Caco-2 (cell line): Measurements from ENCODE around the gene FASTK. TPM values are rescaled to one million over a fixed set of nuclear protein-coding genes. Genes with fewer than 3 reads are reported as not detected.

ENCODE experiments used
- BruUV-seq: library from RNA; stranded (reverse); fragments of 400-500 nt; replicated peaks from 2 replicates; lab custom pipeline; 2021; lab: Mats Ljungman, UMichigan
- CTCF ChIA-PET: fragments of 300-600 bp; sonication (Branson Sonifier 250); formaldehyde crosslinking; loops from one replicate; lab custom pipeline; 2022; ENCODE audit warnings: antibody characterized with exemption; lab: Charles Lee
- POLR2A ChIA-PET: fragments of 300-600 bp; sonication (Branson Sonifier 250); formaldehyde crosslinking; loops from one replicate; lab custom pipeline; 2022; ENCODE audit warnings: antibody characterized with exemption; lab: Charles Lee
- DNase-seq, 2 experiments: peaks; one replicate each; pipeline versions ENCODE4 v3.0.0 to v3.0.0-alpha.2; 2020 to 2022
- H3K27me3 ChIP-seq: replicated peaks from 2 replicates; pipeline ENCODE4 v1.6.0; 2011; ENCODE audit warnings: low read length; ENCODE audit not compliant: control insufficient read depth, insufficient read depth
- H3K36me3 ChIP-seq: 2 replicates; pipeline ENCODE4 v1.5.1; 2011; ENCODE audit warnings: low read length; ENCODE audit not compliant: control insufficient read depth, insufficient read depth
- H3K4me1 ChIP-seq: fragments of 250-450 bp; sonication (Bioruptor Pico); 2 replicates; pipeline ENCODE4 v1.5.1; 2020; ENCODE audit warnings: mild to moderate bottlenecking
- H3K4me3 ChIP-seq: 2 replicates; pipeline ENCODE4 v1.5.1; 2011; ENCODE audit warnings: low read depth, mild to moderate bottlenecking, control low read depth, low read length
- H3K9me3 ChIP-seq: fragments of 250-450 bp; sonication (Bioruptor Pico); 2 replicates; pipeline ENCODE4 v1.5.1; 2020; ENCODE audit warnings: mild to moderate bottlenecking, moderate library complexity
- H3K27ac Mint-ChIP-seq: one replicate; pipeline ENCODE4 v1.8.0; 2022; ENCODE audit warnings: mixed read lengths; ENCODE audit not compliant: unreplicated experiment
- H3K27me3 Mint-ChIP-seq: one replicate; pipeline ENCODE4 v1.8.0; 2022; ENCODE audit warnings: mixed read lengths; ENCODE audit not compliant: insufficient read depth, unreplicated experiment
- H3K36me3 Mint-ChIP-seq: one replicate; pipeline ENCODE4 v1.8.0; 2022; ENCODE audit warnings: mild to moderate bottlenecking, mixed read lengths; ENCODE audit not compliant: insufficient read depth, unreplicated experiment
- H3K4me1 Mint-ChIP-seq: one replicate; pipeline ENCODE4 v1.8.0; 2022; ENCODE audit warnings: low read depth, mixed read lengths; ENCODE audit not compliant: unreplicated experiment
- H3K4me3 Mint-ChIP-seq: one replicate; pipeline ENCODE4 v1.8.0; 2022; ENCODE audit warnings: mild to moderate bottlenecking, moderate library complexity, mixed read lengths; ENCODE audit not compliant: unreplicated experiment
- H3K9me3 Mint-ChIP-seq: one replicate; pipeline ENCODE4 v1.8.0; 2022; ENCODE audit warnings: mixed read lengths; ENCODE audit not compliant: unreplicated experiment
- intact Hi-C: fragments of 100-400 bp; cut with micrococcal nuclease; formaldehyde crosslinking; loops from one replicate; pipeline ENCODE4 v1.10.0; 2022; ENCODE audit not compliant: unreplicated experiment
- total RNA-seq: library from RNA; stranded (reverse); gene quantifications from 2 replicates; pipeline ENCODE4 v1.2.3, GENCODE V29; 2022
- TF ChIP-seq, protein P1 (sequence below), 2 experiments: fragments of 200-600 bp in 1 of 2; IDR thresholded peaks; 1 replicate in 1 of 2; 2 replicates in 1 of 2; pipeline versions ENCODE4 v1.5.1 to v1.8.0; 2011 to 2022; ENCODE audit warnings: antibody characterized with exemption in 1 of 2, control low read depth in 1 of 2, inconsistent platforms in 1 of 2, low read depth in 1 of 2, low read length in 1 of 2, mild to moderate bottlenecking in 1 of 2, moderate library complexity in 1 of 2; ENCODE audit not compliant: insufficient read depth in 1 of 2, severe bottlenecking in 1 of 2, unreplicated experiment in 1 of 2

The FASTK gene
- total RNA-seq, 1 experiment from 2014 or later: 114 TPM

- CTCF ChIA-PET: no interaction called here
- H3K4me3 Mint-ChIP-seq: no peak overlapping the region
- intact Hi-C loops: no loop called here
- no peak overlapping the region for H3K27ac Mint-ChIP-seq
- no peaks in the 10 kb centered on the region for H3K9me3 Mint-ChIP-seq
- Histone ChIP-seq H3K36me3 (peaks cover 3% of the 10 kb centered on the region), H3K27me3 (no peaks in the 10 kb centered on the region), H3K4me3 (no peak overlapping the region), H3K9me3 (no peaks in the 10 kb centered on the region), H3K4me1 (peaks cover 18% of the 10 kb centered on the region)
- TSS peak; percentile 3 for BruUV-seq
- POLR2A ChIA-PET: interaction anchor here (1.2 kb wide), 1 partner anchor 8 kb away, joined by 3 read pairs; no protein-coding TSS in a partner anchor
- H3K36me3 Mint-ChIP-seq: peaks cover 92% of the 10 kb centered on the region
- TF ChIP-seq, protein P1, sequence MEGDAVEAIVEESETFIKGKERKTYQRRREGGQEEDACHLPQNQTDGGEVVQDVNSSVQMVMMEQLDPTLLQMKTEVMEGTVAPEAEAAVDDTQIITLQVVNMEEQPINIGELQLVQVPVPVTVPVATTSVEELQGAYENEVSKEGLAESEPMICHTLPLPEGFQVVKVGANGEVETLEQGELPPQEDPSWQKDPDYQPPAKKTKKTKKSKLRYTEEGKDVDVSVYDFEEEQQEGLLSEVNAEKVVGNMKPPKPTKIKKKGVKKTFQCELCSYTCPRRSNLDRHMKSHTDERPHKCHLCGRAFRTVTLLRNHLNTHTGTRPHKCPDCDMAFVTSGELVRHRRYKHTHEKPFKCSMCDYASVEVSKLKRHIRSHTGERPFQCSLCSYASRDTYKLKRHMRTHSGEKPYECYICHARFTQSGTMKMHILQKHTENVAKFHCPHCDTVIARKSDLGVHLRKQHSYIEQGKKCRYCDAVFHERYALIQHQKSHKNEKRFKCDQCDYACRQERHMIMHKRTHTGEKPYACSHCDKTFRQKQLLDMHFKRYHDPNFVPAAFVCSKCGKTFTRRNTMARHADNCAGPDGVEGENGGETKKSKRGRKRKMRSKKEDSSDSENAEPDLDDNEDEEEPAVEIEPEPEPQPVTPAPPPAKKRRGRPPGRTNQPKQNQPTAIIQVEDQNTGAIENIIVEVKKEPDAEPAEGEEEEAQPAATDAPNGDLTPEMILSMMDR (IDR thresholded peaks at IDR 0.05; ENCODE audit: insufficient read depth in 1 of 2, low read depth in 1 of 2, low read length in 1 of 2, severe bottlenecking in 1 of 2, unreplicated experiment in 1 of 2): no peak
- no peaks in the 10 kb centered on the region for H3K4me1 Mint-ChIP-seq
- H3K27me3 Mint-ChIP-seq: no peaks in the 10 kb centered on the region
- no peak for DNase-seq
These were observed 10.0 kb downstream of the FASTK start for GRCh38 chr7:151070574-151070960.

DNA sequence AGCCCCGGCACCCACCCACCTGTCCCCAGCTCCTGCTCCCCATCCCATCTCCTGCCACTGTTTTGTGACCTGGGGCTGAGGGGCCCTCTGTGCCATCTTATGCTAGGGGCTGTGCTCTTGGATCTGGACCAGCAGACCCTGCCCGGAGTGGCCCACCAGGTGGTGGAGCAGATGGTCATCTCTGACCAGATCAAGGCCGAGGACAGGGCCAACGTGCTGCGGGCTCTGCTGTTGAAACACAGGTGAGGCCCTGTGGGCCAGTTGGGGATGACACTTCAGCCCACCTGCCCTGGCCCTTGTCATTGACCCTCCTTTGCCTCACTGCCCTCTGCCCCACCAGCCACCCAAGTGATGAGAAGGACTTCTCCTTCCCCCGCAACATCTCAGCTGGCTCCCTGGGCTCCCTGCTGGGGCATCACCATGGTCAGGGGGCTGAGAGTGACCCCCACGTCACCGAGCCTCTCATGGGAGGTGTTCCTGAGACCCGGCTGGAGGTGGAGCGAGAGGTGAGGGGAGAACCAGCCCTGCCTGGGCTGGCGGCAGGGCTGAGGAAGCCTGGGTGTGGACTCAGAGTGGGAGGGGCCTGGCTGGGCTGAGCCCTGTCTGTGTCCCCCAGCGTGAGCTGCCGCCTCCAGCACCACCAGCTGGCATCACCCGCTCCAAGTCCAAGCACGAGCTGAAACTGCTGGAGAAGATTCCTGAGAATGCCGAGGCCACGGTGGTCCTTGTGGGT, 10.6 kb downstream of the FASTK start:
- Mint-ChIP-seq H3K27ac (no peak overlapping the region), H3K27me3 (no peaks in the 10 kb centered on the region), H3K36me3 (peaks cover 91% of the 10 kb centered on the region), H3K4me1 (no peaks in the 10 kb centered on the region), H3K9me3 (no peaks in the 10 kb centered on the region), H3K4me3 (no peak overlapping the region)
- Histone ChIP-seq H3K36me3 (peaks cover 3% of the 10 kb centered on the region), H3K4me1 (peaks cover 18% of the 10 kb centered on the region), H3K4me3 (no peak overlapping the region), H3K27me3 (no peaks in the 10 kb centered on the region), H3K9me3 (no peaks in the 10 kb centered on the region)
- DNase-seq: no peak
- intact Hi-C loops: no loop called here
- CTCF ChIA-PET: no interaction called here
- POLR2A ChIA-PET: no interaction called here
- TF ChIP-seq, protein P1 (IDR thresholded peaks at IDR 0.05; ENCODE audit: insufficient read depth in 1 of 2, low read depth in 1 of 2, low read length in 1 of 2, severe bottlenecking in 1 of 2, unreplicated experiment in 1 of 2): no peak
- BruUV-seq: no TSS peak

DNA sequence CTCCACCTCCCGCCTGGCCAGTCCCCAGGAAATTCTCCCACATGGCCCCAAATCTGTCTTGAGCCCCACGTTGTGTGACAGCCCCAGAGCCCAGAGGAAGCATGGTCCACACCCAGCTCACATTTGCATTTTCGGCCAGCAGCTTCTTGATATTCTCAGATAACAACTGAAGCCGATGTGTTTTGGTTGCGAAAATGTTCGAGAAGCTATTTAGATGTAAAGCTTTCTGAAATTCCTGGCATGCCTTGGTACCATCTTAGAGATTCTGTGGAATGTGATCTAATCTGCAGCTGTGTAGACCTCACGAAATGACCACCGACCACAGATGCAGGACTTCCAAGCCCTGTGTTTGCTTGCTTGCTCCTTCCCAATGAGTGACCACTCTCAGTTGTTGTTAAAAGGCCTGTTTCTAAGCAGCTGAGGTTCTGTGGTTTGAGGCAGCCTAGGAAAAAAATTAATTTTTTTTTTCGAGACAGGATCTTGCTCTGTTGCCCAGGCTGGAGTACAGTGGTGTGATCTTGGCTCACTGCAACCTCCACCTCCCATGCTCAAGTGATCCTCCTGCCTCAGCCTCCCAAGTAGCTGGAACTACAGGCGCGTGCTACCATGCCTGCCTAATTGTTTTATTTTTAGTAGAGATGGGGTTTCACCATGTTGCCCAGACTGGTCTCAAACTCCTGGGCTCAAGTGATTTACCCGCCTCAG, 12.4 kb downstream of the FASTK start:
- DNase-seq: no peak
- Histone ChIP-seq H3K4me3 (no peak overlapping the region), H3K27me3 (no peaks in the 10 kb centered on the region), H3K4me1 (peaks cover 25% of the 10 kb centered on the region), H3K9me3 (no peaks in the 10 kb centered on the region), H3K36me3 (peaks cover 6% of the 10 kb centered on the region)
- H3K9me3 Mint-ChIP-seq: no peaks in the 10 kb centered on the region
- CTCF ChIA-PET: interaction anchor here (1.3 kb wide), 1 partner anchor 40 kb away, joined by 4 read pairs; the partner anchor contains the start of gene ABCB8
- H3K4me1 Mint-ChIP-seq: no peaks in the 10 kb centered on the region
- H3K4me3 Mint-ChIP-seq: peak overlapping the region; percentile 39
- POLR2A ChIA-PET: interaction anchor here (0.5 to 1.9 kb wide), 4 partner anchors 9 to 90 kb away, joined by 3 to 10 read pairs (median 5); partner anchors contain the start of gene FASTK
- no peaks in the 10 kb centered on the region for H3K27me3 Mint-ChIP-seq
- H3K27ac Mint-ChIP-seq: peak overlapping the region; percentile 80
- H3K36me3 Mint-ChIP-seq: peaks cover 85% of the 10 kb centered on the region
- no TSS peak for BruUV-seq
- TF ChIP-seq, protein P1 (IDR thresholded peaks at IDR 0.05; ENCODE audit: insufficient read depth in 1 of 2, low read depth in 1 of 2, low read length in 1 of 2, severe bottlenecking in 1 of 2, unreplicated experiment in 1 of 2): no peak
- intact Hi-C loops: no loop called here
